ENCODE measurements around the gene GPBP1L1.
A peak's percentile ranks its signal among the peaks of the same experiment; 100 is the strongest.

Gene GPBP1L1

DNA sequence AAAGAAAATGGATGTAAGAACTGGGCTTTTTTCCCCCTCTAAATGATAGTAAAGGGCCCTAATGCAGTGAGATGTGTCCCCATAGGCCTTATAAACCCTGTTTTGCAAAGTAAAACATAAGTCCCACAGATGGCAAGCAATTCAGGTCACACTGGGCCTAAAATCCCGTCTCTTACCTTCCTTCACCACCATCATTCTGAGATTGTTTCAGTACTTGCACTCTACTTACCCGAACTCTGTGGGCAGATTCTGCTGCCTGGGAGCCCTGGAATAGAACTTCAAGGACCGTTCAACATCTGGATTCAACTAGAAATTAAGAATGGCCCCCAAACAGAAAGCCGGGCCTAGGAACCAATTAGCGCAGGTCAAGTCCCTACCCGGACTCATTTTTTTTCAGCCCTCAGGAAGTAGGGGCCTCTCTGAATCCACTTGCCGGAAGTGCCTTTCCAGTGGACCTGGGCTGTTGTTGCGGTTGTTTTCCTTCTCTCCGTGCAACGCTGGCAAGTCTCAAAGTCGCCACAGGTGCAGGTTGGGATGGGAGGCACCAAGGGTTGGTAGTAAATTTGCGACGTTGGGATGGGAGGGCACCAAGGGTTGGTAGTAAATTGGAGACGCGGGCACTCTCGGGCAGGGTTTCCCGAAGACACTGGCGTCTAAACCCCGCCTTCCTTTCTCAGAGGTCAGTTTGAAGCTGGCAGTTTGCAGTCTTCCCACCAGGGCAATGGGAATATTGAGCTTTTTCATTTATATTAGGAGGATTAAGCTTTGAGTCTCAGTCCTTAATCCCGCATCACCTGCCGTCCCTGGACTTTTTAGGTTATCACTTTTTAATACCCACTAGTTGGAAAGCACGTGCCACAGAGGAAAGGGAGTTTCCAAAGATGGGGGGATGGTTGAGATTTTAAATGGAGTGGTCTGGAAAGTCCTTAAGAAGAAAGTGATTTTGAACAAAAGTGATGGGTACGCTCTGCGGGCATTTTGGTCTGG is 1.7 kb upstream of the GPBP1L1 start, which contains the start of gene TMEM69:
TSS of gene TMEM69 (plus strand) at position 428 of the 987 bp plus-strand sequence. CDS start 2,888 bp downstream, outside the sequence.
- peak within 1 kb of the TSS; percentile 96 for H3K4me2 ChIP-seq (ENCODE audit: low read length)
- H3K27ac ChIP-seq (ENCODE audit: low read length), result peak within 1 kb of the TSS; percentile 94
- peaks cover 13% of the 10 kb centered on the region for H3K4me1 ChIP-seq (ENCODE audit: low read length)
- peak within 1 kb of the TSS; percentile 80 for H2AFZ ChIP-seq (ENCODE audit: low read depth, low read length)
- peaks cover 8% of the 10 kb centered on the region for H3K36me3 ChIP-seq (replicated peaks; ENCODE audit: low read depth, low read length)
- H3K9me3 ChIP-seq (ENCODE audit: insufficient read depth, low read length), result no peaks in the 10 kb centered on the region
- no peaks in the 10 kb centered on the region for H3K27me3 ChIP-seq (ENCODE audit: low read depth, low read length)
- H3K79me2 ChIP-seq (ENCODE audit: low read length), result peaks cover 74% of the 10 kb centered on the region
- H4K20me1 ChIP-seq (ENCODE audit: insufficient read depth, low read length), result no peaks in the 10 kb centered on the region
- TF ChIP-seq, protein P1, sequence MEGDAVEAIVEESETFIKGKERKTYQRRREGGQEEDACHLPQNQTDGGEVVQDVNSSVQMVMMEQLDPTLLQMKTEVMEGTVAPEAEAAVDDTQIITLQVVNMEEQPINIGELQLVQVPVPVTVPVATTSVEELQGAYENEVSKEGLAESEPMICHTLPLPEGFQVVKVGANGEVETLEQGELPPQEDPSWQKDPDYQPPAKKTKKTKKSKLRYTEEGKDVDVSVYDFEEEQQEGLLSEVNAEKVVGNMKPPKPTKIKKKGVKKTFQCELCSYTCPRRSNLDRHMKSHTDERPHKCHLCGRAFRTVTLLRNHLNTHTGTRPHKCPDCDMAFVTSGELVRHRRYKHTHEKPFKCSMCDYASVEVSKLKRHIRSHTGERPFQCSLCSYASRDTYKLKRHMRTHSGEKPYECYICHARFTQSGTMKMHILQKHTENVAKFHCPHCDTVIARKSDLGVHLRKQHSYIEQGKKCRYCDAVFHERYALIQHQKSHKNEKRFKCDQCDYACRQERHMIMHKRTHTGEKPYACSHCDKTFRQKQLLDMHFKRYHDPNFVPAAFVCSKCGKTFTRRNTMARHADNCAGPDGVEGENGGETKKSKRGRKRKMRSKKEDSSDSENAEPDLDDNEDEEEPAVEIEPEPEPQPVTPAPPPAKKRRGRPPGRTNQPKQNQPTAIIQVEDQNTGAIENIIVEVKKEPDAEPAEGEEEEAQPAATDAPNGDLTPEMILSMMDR (IDR thresholded peaks at IDR 0.05; ENCODE audit: low read depth, low read length), result no peak
- no peak for TF ChIP-seq EZH2phosphoT487 (IDR thresholded peaks at IDR 0.05; ENCODE audit: low read depth)
- peak within 1 kb of the TSS; percentile 98 for H3K9ac ChIP-seq (ENCODE audit: low read length)
- H3K4me3 ChIP-seq (ENCODE audit: low read length), result peak within 1 kb of the TSS; percentile 99

DNA sequence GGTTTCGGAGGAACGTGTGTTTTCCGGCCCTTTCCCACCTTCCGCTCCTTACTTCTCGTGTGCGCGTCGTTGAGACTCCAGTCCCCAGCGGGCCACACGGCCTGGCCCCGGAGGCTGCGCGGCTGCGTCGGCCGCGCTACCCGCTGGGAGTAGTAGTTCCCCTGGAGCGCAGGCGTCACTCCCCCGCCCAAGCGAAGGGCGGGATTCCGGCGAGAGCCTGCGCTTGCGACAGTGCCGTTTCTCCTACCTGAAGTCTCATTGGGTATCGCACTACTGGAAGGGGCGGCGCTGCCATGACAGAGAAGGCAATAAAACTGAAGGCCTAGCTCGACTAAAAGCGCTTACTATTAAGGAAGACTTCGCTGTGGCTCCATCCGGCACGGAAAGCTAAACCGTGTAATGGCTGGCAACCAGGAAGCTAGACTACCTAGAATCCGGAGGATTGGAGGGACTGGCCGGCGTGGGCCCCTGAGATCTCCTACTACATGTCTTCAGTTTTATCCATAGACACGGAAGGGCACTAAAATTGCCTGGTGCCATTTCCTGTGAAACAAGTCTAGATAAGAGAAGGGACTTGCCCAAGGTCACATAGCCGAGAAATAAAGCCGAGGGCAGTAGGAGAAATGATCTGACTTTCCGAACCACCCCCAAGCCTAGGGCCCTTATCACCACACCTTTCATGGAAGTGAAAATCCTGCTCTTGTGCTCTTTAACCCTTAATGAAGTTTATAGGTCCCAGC is 851 bp upstream of the GPBP1L1 start:
- TF ChIP-seq EZH2phosphoT487 (IDR thresholded peaks at IDR 0.05; ENCODE audit: low read depth), result no peak
- TF ChIP-seq, protein P1 (IDR thresholded peaks at IDR 0.05; ENCODE audit: low read depth, low read length), result no peak
- Histone ChIP-seq H4K20me1 (ENCODE audit: insufficient read depth, low read length) (peaks cover 7% of the 10 kb centered on the region; the same call in 1 of the 2 replicates), H3K36me3 (replicated peaks; ENCODE audit: low read depth, low read length) (peaks cover 3% of the 10 kb centered on the region), H3K9me3 (ENCODE audit: insufficient read depth, low read length) (no peaks in the 10 kb centered on the region), H3K79me2 (ENCODE audit: low read length) (peaks cover 83% of the 10 kb centered on the region), H3K4me3 (ENCODE audit: low read length) (peak overlapping the region; percentile 99), H3K4me2 (ENCODE audit: low read length) (peak overlapping the region; percentile 96), H3K4me1 (ENCODE audit: low read length) (peaks cover 18% of the 10 kb centered on the region), H2AFZ (ENCODE audit: low read depth, low read length) (peak overlapping the region; percentile 64), H3K27ac (ENCODE audit: low read length) (peak overlapping the region; percentile 94), H3K27me3 (ENCODE audit: low read depth, low read length) (no peaks in the 10 kb centered on the region), H3K9ac (ENCODE audit: low read length) (peak overlapping the region; percentile 99)

DNA sequence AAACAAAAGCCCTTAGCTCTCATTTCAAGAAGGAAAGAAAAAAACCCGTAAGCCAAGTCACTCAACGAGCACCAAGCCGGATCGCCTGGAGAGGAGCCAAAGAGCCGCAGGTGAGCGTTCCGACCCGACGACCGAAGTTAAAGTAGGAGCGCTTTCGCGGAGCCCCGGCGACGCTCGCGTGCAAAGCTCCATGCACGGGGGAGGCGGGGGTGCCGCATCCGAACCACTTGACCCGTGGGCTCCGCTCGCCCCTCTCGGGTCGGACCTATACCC is 382 bp downstream of the GPBP1L1 start:
- no peaks in the 10 kb centered on the region for H3K9me3 ChIP-seq (ENCODE audit: insufficient read depth, low read length)
- H3K4me1 ChIP-seq (ENCODE audit: low read length), result peaks cover 18% of the 10 kb centered on the region
- H3K36me3 ChIP-seq (replicated peaks; ENCODE audit: low read depth, low read length), result peaks cover 3% of the 10 kb centered on the region
- peak overlapping the region; percentile 91; the same call in 1 of the 2 replicates for H2AFZ ChIP-seq (ENCODE audit: low read depth, low read length)
- H3K79me2 ChIP-seq (ENCODE audit: low read length), result peaks cover 89% of the 10 kb centered on the region
- TF ChIP-seq EZH2phosphoT487 (IDR thresholded peaks at IDR 0.05; ENCODE audit: low read depth), result no peak
- TF ChIP-seq, protein P1 (IDR thresholded peaks at IDR 0.05; ENCODE audit: low read depth, low read length), result peak; percentile 8; the same call in 1 of the 2 replicates
- H3K4me3 ChIP-seq (ENCODE audit: low read length), result peak overlapping the region; percentile 99
- H4K20me1 ChIP-seq (ENCODE audit: insufficient read depth, low read length), result peaks cover 20% of the 10 kb centered on the region
- peak overlapping the region; percentile 99 for H3K9ac ChIP-seq (ENCODE audit: low read length)
- H3K27me3 ChIP-seq (ENCODE audit: low read depth, low read length), result no peaks in the 10 kb centered on the region
- peak overlapping the region; percentile 69 for H3K27ac ChIP-seq (ENCODE audit: low read length)
- H3K4me2 ChIP-seq (ENCODE audit: low read length), result peak overlapping the region; percentile 67

All from OCI-LY3 (cell line).